Hematopoietic multipotent progenitor cell treated with erythropoietin and hydrocortisone succinate and interleukin-3 and kit ligand, for 6 days (in vitro differentiated cells): ENCODE data around the gene NUP98.
"Not testable (repeated sequence)": the region's sequence is repeated elsewhere in the genome, so short reads cannot be mapped to it uniquely, and the experiment has no call there.

Experiments used
- DNase-seq: peaks from one replicate; pipeline ENCODE4 v3.0.0-alpha.2; 2015

The NUP98 gene

DNA sequence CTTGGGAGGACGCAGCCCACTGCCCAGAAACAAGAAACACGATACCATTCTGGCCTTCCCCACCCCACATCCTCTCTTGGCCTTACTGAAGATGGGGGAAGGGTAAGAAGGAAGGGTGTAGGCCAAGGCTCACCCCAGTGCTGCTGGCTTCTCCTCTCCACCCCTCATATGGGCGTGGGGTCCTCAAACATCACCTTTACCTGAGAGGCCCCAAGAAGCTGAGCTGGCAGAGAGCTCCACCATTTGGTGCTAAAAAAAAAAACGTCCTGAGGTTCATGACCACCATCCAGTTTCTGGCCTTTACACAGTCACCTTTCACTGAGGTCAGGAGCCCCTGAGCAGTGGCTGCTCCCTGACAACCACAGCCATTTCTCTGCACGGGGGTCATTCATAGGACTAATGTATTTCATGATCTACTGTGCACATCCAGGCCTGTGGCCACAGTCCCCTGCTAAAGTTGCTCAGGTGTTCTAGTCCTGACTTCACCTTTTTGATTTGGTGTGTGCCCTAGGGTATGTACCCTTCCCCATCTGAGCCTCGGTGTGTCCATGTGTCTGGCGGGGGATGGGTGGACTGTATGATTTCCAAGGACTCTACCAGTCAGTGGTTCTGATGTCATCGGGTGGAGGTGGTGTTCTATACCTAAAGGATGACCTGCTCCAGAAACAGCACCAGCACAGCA, 28.3 kb upstream of the NUP98 start:
- DNase-seq: peak; percentile 35

DNA sequence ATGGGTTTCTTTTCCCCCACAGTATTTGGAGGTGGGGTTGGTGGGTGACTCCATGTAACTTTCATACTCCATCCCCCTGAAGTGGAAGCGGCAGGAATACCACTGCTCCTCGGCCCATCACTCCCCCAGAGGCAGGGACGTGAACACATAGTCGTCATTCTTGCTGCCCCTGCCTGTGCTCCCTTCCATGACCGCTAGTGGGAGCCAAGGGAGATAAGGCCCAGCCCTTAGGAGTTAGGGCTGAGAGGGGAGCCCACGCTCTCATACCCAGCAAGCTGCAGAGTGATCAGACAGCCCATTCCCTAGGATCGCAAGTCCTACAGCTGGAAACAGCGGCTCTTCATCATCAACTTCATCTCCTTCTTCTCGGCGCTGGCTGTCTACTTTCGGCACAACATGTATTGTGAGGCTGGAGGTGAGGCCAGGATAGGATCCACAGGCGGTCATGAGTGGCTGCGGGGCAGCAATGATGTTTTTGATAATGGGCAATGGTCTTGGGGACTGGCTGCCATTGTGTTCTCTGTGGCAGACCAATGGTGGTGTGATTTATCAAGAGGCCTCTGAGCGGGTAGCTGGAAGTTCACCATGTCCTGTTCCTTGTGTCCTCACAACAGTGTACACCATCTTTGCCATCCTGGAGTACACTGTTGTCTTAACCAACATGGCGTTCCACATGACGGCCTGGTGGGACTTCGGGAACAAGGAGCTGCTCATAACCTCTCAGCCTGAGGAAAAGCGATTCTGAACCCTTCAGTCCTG, 27.5 kb upstream of the NUP98 start:
- DNase-seq: peak; percentile 95

DNA sequence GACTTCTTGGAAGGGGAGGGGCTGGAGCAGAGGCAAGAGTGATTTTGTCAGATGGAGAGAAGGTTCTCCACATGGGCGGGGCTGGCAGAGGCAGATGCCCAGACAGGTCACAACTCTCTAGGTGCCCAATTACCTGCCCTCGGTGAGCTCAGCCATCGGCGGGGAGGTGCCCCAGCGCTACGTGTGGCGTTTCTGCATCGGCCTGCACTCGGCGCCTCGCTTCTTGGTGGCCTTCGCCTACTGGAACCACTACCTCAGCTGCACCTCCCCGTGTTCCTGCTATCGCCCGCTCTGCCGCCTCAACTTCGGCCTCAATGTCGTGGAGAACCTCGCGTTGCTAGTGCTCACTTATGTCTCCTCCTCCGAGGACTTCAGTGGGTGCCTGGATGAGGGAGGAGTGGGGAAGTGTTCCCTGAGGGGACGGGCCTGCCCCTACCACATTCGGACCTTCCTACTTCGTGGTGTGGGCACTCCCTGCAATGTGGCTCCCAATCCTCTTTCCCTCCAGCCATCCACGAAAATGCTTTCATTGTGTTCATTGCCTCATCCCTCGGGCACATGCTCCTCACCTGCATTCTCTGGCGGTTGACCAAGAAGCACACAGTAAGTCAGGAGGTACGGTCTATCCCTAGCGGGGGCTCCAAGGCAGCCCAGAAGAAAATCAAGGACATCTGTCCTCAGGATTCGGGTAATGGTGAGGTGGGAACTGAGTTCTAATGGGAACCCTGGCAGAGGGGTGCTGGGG, 26.6 kb upstream of the NUP98 start:
- no peak for DNase-seq

DNA sequence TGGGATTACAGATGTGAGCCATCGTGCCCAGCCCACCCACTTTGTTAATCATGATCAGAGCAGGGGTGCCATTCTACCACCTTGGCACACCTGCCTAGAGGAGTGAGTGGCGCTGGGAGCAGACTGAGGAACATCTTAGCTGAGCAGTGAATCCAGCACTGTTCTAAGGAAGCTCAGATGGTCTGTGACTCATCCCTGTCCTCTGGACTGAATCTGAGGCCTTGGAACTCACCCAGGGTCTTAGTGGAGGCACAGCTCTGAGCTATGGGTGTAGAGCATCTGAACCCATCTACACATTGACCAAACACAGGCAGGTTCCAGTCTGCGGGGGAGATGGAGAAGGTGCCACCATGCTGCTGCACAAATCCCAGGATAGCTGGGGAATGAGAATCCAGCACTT, 25.9 kb upstream of the NUP98 start:
- no peak for DNase-seq

DNA sequence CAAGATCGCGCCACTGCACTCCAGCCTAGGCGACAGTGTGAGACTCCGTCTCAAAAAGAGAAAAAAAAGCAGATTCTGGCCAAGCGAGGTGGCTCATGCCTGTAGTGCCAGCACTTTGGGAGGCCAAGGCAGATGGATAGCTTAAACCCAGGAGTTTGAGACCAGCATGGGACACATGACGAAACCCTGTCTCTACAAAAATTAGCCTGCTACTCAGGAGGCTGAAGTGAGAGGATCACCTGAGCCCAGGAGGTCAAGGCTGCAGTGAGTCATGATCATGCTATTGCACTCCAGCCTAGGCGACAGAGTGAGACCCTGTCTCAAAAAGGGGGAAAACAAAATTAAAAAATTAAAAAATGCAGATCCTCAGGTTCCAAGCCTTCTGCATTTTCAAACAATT, 25.0 kb upstream of the NUP98 start:
- DNase-seq: no peak

DNA sequence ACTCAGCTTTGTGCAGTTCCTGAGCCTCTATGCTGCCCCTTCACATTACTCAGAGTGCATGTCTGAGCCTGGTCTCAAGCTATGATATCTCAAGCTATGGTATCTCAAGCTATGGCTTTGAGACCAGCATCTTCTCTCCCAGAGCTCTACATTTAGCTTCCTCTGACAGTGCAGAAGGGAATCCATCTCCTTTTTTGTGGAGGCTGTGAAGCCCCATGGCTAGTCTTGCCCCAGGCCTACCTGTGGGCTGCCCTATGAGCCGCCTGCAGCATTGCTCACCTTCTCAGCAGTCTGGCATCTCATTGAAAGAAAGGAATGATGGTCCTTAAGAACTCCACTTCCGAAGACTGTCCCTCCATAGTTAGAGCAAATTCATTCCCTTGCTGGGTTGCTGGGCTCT, 23.6 kb upstream of the NUP98 start:
- DNase-seq: no peak

DNA sequence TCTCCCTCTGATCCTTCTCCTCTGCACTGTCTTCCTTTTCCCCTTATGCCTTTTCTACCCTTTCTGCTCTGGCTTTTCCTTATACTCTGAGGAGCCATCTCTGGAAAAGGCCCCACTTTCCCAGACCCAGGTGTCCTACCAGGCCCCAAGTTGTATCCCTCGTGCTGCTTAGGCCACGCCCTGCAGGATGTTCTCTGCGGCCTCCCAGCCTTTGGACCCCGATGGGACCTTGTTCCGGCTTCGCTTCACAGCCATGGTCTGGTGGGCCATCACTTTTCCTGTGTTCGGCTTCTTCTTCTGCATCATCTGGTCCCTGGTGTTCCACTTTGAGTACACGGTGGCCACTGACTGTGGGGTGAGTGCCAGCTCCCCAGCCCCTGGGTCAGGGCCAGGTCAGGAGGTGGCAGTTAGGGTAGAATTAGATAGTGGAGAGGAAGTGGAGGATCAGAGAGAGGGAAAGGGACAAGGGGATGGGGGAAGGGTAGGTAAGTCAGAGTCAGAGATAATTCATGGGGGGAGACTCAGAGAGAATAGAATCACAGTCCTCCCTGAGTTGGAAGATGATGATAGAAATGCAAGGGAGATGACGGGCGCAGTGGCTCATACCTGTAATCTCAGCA, 19.9 kb upstream of the NUP98 start:
- peak; percentile 37 for DNase-seq

DNA sequence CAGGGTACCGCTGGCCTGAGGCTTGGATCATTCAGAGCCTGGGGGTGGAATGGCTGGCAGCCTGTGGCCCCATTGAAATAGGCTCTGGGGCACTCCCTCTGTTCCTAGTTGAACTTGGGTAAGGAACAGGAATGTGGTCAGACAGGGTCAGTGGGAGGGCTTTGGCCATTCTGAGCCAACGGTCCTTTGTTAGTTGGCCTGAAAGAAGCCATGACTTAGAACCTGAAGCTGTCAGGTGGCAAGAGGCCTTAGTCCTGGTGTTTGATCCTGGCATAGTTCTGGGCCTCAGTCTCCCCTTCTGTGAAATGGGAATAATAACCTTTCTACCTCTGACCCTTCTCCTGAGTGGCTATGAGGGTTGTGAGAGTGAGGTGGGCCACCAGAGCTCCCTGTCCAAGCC, 19.3 kb upstream of the NUP98 start:
- no peak for DNase-seq

DNA sequence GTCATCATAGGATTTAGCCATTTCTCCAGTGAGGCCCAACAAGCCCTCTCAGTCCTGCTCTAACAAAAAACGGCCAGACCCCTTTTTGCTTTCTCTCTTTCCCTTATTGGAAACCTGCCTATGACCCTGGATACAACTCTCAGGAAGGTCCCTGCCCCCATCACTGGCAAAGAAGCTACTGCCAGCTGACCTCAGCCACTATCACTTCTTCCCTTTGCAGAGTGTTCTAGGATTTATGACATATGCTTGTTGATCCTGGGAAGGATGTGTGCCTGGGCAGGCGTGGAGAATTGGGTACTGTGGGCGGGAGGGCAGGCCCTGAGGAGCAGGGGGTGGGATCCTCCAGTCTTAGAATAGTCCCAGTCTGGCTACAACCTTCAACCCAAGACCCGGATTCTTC, 18.5 kb upstream of the NUP98 start:
- no peak for DNase-seq

DNA sequence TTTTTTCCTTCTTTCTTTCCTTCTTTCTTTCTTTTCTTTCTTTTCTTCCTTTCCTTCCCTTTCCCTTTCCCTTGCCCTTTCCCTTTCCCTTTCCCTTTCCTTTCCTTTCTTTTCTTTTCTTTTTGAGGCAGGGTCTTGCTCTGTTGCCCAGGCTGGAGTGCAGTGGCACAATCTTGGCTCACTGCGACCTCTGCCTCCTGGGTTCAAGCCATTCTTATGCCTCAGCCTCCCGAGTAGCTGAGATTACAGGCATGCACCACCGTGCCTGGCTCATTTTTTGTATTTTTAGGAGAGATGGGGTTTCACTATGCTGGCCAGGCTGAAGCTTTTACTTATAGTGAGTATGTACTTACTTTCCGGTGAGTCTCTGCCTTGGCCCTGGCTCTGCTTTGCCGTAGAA, 17.5 kb upstream of the NUP98 start:
- not testable (repeated sequence) for DNase-seq

DNA sequence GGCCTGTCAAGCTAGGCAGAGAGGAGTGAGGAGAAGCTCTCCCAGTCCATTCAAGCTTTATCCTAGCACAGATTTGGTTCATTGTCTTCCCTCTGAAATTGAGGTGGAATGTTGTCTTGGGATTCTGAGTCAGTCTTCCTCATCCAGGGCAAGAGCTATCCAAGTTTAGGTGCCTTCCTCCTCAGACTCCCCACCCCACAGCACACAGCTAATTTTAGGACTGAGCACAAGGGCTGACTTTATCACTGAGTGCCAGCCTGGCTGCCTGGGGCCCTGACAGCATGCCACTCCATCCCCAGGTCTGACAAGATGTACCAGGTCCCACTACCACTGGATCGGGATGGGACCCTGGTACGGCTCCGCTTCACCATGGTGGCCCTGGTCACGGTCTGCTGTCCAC, 13.6 kb upstream of the NUP98 start:
- no peak for DNase-seq

DNA sequence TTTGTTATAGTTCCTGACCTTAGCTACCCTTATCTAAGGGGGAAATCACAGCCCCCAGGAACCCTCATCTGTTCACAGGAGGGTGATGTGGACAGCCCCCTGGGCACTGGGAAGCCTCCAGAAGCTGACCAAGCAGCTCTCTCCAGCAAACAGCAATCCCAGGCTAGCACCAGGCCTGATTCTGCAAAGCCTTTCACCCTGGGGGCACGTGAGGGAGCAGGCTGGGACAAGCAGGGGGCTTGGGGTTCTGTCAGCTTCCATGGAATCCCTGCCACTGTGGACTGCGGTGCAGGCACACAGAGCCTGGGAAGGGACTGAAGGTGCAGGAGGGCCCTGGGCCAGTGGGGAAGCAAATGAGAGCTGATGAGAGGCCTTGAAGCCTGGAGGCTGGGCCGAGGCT, 13.1 kb upstream of the NUP98 start:
- DNase-seq: no peak

DNA sequence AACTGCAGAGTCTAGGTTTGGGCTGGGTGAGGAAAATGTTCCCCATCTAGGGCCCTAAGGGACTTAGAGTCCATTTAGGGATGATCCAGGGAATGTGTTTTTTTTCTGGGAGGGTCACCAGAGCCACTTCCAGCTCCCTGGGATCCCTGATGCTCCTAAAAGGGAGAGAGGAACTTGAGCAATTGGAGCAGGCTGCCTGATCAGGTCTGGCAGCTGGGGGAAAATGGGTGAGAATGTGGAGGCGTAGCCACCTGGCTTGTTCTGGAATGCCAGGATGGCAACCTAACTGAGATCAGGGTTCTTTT, 12.2 kb upstream of the NUP98 start:
- no peak for DNase-seq

DNA sequence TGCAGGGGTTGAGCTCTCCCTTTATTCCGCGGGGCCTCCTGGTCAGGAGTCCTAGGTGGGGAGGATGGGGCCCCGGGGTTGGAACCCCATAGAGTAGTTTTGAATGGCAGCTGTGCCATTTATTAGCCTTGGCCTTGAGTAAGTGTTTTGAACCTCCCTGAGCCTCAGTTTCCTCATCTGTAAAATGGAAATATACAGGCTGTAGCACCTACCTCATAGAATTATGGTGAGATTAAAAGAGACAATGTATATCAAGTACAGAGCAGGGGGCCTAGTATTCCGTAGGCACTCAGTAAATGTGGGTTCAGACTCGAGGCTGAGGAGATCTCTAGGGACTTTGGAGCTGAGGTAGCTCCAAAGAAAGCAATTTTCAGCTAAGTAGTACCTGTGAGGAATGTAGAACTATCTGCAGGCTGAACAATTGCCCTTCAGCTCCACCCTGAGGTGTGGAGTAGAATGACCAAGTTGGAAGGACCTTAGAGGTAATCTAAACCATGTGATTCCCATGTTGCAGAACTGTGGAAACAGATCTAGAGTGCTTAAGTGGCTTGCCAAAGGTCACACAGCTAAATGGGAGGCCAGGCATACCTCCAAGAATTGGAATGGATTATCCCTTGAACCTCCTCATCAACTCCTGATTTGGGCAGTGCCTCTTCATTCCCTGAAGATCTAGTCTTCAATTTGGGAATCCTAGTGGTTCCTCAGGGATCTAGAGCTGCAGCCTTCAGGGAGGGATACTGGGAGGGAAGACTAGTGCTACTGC, 11.7 kb upstream of the NUP98 start:
- DNase-seq: peak; percentile 91

DNA sequence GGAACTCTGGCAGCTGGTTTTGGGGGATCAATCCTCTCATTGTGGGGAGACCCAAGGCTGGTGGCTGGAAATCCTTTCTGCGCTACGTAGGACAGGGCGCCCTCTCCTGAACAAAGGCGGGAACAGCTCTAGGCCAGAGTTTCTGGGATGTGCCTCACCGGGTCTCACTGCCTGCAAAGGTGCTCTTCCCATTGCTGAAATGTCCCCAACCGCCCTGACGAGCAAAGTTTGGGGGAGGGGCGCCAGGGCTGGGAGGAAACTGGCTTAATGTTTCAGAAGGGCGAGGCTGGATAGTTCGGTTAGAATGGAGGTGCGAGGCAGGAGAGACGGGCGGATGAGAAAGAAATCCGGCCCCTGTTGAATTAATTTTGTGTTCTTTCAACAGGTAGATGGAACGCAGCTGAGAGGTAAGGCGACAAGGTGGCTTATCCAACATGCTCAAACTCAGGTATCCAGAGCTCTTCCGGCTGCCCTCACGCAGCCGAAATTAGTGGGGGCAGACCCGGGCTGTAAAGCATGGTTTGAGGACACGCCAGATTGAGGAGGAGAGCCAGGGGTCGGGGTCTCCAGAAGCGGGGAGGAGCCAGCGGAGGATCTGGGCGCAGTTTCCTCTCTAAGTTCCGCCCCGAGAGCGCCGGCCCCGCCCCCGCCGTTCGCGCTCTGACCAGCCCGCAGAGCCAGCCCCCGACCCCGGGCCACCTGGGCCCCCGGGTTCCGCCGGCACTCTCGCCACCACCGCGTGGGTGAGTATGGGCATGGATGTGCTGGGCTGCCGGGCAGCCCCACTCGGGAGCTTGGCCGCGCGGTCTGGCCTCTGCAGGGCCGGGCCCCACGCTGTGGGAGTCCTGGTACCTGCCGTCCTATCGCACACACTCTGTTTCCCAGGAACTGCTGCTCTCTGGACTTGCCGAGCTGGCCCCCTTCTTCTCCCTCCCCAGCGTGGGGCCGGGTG, 10.8 kb upstream of the NUP98 start, which contains the start of gene PGAP2:
TSS of gene PGAP2 (plus strand) at position 652 of the 952 bp plus-strand sequence. CDS start 2,700 bp downstream, outside the sequence.
- DNase-seq: peak; percentile 89

DNA sequence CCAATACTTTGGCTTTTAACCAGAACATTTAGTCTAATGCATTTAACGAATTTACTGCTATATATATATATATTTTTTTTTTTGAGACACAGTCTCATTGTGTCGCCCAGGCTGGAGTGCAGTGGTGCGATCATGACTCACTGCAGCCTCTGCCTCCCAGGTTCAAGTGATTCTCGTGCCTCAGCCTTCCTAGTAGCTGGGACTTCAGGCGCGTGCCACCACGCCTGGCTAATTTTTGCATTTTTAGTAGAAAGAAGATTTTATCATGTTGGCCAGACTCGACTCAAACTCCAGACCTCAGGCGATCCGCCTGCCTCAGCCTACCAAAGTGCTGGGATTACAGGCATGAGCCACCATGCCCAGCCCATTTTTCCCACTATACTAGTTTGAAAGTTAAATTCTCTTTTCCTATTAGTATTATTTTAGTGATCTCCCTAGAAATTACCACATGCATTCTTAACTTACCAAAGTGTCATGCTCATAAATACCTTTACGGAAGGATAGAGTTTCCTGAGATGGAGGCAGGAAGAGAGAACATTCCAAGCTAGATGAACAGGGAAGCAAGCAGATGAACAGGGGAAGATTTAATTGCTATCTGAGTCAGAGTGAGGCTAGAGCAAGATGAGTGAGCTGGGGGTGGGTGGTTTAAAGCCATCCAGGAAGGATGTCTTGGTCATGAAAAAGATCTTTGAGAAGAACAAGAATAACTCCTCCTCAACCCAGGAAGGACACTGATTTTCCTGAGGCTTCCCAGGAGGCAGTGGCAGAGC, 6.6 kb upstream of the NUP98 start:
- DNase-seq: no peak

DNA sequence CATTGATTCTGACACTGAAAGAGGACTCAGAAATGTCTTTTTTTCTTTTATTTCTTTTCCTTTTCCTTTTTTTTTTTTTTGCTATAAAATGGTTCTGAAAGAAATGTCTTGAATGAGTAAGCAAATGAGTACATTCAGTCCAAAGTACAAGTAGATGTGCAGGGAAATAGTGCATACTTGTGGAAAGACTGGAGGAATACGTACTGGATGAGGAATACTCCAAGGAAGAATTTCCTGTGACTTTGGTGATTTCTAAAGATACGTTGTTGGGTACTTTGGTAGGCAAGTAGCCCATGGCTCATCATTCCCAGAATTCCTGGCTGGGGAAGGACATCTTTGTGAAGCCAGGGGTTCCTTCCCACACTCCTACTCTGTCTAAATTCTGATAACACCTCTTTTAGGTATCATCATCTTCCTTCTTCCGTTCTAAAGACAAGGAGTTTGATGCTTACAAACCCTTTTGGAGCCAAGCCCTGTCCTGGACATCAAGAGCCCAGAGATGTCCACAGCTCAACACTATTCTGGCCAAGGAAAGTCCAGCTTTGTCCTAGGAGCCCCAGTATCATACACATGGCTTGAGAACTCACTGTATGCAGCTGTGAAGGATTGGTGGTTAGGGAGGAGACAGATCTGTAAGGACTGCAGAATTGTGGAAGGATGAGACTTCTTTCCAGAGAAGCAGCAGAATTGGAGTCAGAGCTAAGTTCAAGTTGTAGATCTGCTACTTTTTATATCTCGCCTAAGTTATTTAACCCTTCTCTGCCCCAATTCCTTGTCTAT, 4.8 kb upstream of the NUP98 start:
- no peak for DNase-seq

DNA sequence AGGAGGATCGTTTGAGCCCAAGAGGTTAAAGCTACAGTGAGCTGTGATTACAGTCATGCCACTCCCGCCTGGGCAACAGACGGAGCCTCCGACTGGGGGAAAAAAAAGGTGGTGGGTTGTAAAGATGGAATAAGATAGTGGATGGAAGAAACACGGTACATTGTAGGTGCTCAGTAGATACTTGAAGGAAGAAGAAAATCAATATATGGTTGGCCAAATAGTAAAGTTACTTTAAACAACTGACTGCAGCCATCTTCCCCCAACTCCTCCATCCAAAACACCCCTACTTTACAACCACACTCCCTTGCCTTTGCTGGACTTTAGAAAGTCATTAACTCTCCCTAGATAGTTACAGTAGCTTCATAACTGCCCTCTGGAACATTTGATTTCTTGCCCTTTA, 2.5 kb upstream of the NUP98 start:
- no peak for DNase-seq

DNA sequence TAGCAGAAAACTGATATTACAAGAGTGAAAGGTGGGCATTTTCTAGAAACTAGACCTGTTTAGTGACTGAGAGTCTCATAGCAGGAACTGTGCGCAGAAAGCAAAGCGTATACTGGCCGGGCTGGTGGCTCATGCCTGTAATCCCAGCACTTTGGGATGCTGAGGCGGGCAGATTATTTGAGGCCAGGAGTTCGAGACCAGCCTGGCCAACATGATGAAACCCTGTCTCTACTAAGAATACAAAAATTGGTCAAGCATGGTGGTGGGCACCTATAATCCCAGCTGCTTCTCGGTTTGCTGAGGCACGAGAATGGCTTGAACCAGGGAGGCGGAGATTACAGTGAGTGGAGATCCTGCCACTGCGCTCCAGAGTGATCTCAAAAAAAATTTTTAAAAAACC, 1.8 kb upstream of the NUP98 start:
- no peak for DNase-seq

DNA sequence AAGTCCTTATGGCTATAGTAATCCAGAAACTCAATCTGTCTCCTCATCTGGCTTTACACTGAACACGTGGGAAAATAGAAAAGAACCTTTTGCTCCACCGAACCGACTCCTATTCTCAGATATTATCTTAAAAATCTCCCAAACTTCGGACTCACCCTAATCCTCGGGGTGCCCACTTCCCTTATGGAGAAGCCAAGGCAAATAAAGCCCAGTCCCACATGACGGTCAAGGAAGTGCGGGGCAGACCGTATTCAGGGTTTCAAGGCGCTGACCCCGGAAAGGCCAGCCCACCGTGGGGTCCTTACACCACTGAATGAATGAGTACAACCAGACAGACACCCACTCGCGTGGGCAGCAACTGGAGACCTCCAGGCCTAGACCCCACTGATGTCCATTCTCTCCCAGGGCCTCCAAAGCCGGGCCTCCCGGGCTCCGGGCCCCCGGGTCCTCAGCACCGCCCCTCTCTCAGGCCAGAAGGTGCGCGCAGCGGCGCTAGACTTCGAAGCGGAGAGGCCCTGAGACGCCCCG, 489 bp downstream of the NUP98 start:
- no peak for DNase-seq
